ENCODE measurements around the gene ATP10B.

DNA sequence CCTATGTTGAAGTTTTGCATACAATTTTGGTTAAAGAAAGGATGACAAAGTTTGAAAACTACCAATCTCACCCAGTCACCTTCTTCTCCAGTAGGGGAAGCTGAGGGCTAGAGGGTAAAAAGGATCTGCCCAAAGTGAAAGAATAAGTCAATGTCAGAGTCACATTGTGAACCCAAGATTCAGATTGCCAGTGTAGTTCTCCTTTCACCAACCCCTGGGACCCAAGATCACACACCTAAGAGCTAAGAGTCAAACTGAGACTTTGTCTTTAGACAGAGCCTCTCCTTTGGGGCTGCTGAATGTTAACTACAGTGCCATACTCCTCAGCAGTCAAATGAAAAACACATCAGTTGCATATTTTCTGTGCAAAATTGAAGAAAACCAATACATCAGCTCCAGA, 210.6 kb downstream of the ATP10B start:
- TF ChIP-seq, protein P1, sequence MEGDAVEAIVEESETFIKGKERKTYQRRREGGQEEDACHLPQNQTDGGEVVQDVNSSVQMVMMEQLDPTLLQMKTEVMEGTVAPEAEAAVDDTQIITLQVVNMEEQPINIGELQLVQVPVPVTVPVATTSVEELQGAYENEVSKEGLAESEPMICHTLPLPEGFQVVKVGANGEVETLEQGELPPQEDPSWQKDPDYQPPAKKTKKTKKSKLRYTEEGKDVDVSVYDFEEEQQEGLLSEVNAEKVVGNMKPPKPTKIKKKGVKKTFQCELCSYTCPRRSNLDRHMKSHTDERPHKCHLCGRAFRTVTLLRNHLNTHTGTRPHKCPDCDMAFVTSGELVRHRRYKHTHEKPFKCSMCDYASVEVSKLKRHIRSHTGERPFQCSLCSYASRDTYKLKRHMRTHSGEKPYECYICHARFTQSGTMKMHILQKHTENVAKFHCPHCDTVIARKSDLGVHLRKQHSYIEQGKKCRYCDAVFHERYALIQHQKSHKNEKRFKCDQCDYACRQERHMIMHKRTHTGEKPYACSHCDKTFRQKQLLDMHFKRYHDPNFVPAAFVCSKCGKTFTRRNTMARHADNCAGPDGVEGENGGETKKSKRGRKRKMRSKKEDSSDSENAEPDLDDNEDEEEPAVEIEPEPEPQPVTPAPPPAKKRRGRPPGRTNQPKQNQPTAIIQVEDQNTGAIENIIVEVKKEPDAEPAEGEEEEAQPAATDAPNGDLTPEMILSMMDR (IDR thresholded peaks at IDR 0.05) = no peak
- TF ChIP-seq POLR2A (IDR thresholded peaks at IDR 0.05) (no peak), EP300 (IDR thresholded peaks at IDR 0.05; ENCODE audit: low read depth) (no peak)

Measured in transverse colon (tissue), 3 donors.